Ovary (tissue), 9 donors: ENCODE measurements around the gene HMG20B. TPM values are rescaled to one million over a fixed set of nuclear protein-coding genes. Genes with fewer than 3 reads are reported as not detected.

Experiments
- DNase-seq, 5 donors: peaks; one replicate each; pipeline ENCODE4 v3.0.0-alpha.2; 2019 to 2020
- H3K27ac ChIP-seq, 2 donors: fragments of 200-600 bp; one replicate each; pipeline versions ENCODE4 v1.5.1 to v1.8.0; 2019 to 2022
- H3K27me3 ChIP-seq: fragments of 200-600 bp; one replicate; pipeline ENCODE4 v1.8.0; 2022
- H3K36me3 ChIP-seq: fragments of 200-600 bp; sonication (generic); one replicate; pipeline ENCODE4 v1.5.1; 2019
- H3K4me1 ChIP-seq: one replicate; pipeline ENCODE4 v1.8.1; 2013; ENCODE audit warnings: mild to moderate bottlenecking, moderate library complexity; ENCODE audit not compliant: insufficient read depth
- H3K4me3 ChIP-seq: fragments of 200-600 bp; sonication (generic); one replicate; pipeline ENCODE4 v1.5.1; 2017
- H3K9me3 ChIP-seq, 2 donors: fragments of 200-600 bp in 1 of 2; sonication (generic) in 1 of 2; one replicate each; pipeline versions ENCODE4 v1.5.1 to v1.8.1; 2013 to 2019; ENCODE audit warnings: mild to moderate bottlenecking in 1 of 2, moderate library complexity in 1 of 2
- CTCF ChIP-seq, 3 donors: fragments of 450-650 bp in 2 of 3; fragments of 200-600 bp in 1 of 3; IDR thresholded peaks; one replicate each; pipeline versions ENCODE4 v1.5.1 to v1.8.0; 2016 to 2022; ENCODE audit warnings: antibody characterized with exemption in 3 of 3, mild to moderate bottlenecking in 1 of 3
- EP300 ChIP-seq: sonication (generic); formaldehyde crosslinking; IDR thresholded peaks from one replicate; pipeline ENCODE4 v1.6.1; 2017; ENCODE audit warnings: antibody characterized with exemption
- POLR2A ChIP-seq: fragments of 450-650 bp; IDR thresholded peaks from one replicate; pipeline ENCODE4 v1.6.1; 2017; ENCODE audit warnings: antibody characterized with exemption, mild to moderate bottlenecking, moderate library complexity
- WGBS, 3 donors: extraction: QIAGEN DNeasy Blood & Tissue Kit in 1 of 3; methylation state at CpG; one replicate each; pipeline versions ENCODE4 v1.1.5 to v1.1.7; 2013 to 2017; 5-methylcytosine and 5-hydroxymethylcytosine counted together
- intact Hi-C, 4 donors: fragments of 100-400 bp; cut with DNase I; formaldehyde crosslinking; loops; one replicate each; pipeline versions ENCODE4 v1.11.0 to v1.15.1; 2022 to 2023
- polyA plus RNA-seq, 2 donors: library from polyadenylated mRNA; stranded (reverse); fragments of 200-250 nt in 1 of 2; fragments of 350-450 nt in 1 of 2; fragmentation: Illumina TruSeq in 1 of 2; extraction: RNeasy Lipid Tissue Mini Kit (QIAGEN cat#74804) in 1 of 2; gene quantifications; one replicate each; pipeline ENCODE4 v1.2.3, GENCODE V29; 2013 to 2014
- total RNA-seq, 7 donors: library from RNA; depleted of rRNA in 2 of 7; stranded (reverse); fragments of >200 nt in 2 of 7; fragmentation: NEBNext Ultra II Directional in 3 of 7; extraction: Animal tissue kit (Norgen Biotek cat#: 25700) in 3 of 7; gene quantifications; one replicate each; pipeline versions ENCODE4 v1.1.0 to v1.2.4, GENCODE V29; 2016 to 2023
- donor health status: DM: no; HTN: no; CAD: no; lungs with moderate emphysema.
- donor health status: DM: no; HTN: no; CAD: no.
- donor health status: Bipolar disorder and iron deficiency.
- donor health status: DM: yes; HTN: yes; CAD: no.
- donor health status: DM: no; HTN: no; CAD: no.
- donor health status: DM: yes; HTN: yes; CAD: no.

Gene HMG20B
- total and polyA plus RNA-seq, 9 donors = 33.2 to 109 (median 60.3) TPM

- Histone ChIP-seq H3K9me3 (no peaks in the 10 kb centered on the region), H3K4me1 (no peaks in the 10 kb centered on the region), H3K4me3 (no peak overlapping the region), H3K27ac (no peak overlapping the region), H3K36me3 (no peaks in the 10 kb centered on the region), H3K27me3 (no peaks in the 10 kb centered on the region)
- DNase-seq = peak in 2 of 5 donors; percentile 33 to 42
- WGBS, 3 donors = 80 to 83% (median 81%) methylated on average over 17 of the region's 17 CpGs
- intact Hi-C loops = loop anchor here in 3 of 4 donors (5.0 to 10.0 kb wide), 5 partner anchors 72 to 317 kb away; no protein-coding TSS in a partner anchor
- TF ChIP-seq CTCF (IDR thresholded peaks at IDR 0.05) (no peak), EP300 (no peak), POLR2A (no peak)
Measured at GRCh38 chr19:3619631-3620012, 46.9 kb downstream of the HMG20B start.

GRCh38 chr19:3620145-3620816 lies 47.5 kb downstream of the HMG20B start:
- 56 to 66% (median 65%) methylated on average over 19 of the region's 19 CpGs for WGBS, 3 donors
- peak in 1 of 5 donors; percentile 48 for DNase-seq
- no peak overlapping the region for H3K27ac ChIP-seq
- intact Hi-C loops = no loop called here
- H3K27me3 ChIP-seq = no peaks in the 10 kb centered on the region
- H3K4me3 ChIP-seq = no peak overlapping the region
- H3K36me3 ChIP-seq = no peaks in the 10 kb centered on the region
- H3K9me3 ChIP-seq = no peaks in the 10 kb centered on the region
- TF ChIP-seq POLR2A (no peak), CTCF (IDR thresholded peaks at IDR 0.05) (no peak), EP300 (no peak)
- no peaks in the 10 kb centered on the region for H3K4me1 ChIP-seq

GRCh38 chr19:3620817-3621547 lies 48.2 kb downstream of the HMG20B start:
- H3K27ac ChIP-seq = no peak overlapping the region
- peaks cover 3% of the 10 kb centered on the region for H3K4me1 ChIP-seq
- TF ChIP-seq POLR2A = no peak
- no peak for TF ChIP-seq CTCF (IDR thresholded peaks at IDR 0.05)
- no peak for TF ChIP-seq EP300
- no peak overlapping the region for H3K4me3 ChIP-seq
- WGBS, 3 donors = 79 to 83% (median 82%) methylated on average over 23 to 24 of the region's 24 CpGs
- intact Hi-C loops = no loop called here
- peak in 1 of 5 donors; percentile 21 for DNase-seq
- no peaks in the 10 kb centered on the region for H3K9me3 ChIP-seq
- H3K27me3 ChIP-seq = no peaks in the 10 kb centered on the region
- H3K36me3 ChIP-seq = no peaks in the 10 kb centered on the region

GRCh38 chr19:3621689-3622088 lies 48.9 kb downstream of the HMG20B start:
- H3K4me3 ChIP-seq = no peak overlapping the region
- intact Hi-C loops = no loop called here
- H3K9me3 ChIP-seq = no peaks in the 10 kb centered on the region
- no peak overlapping the region for H3K27ac ChIP-seq
- DNase-seq = no peak
- H3K4me1 ChIP-seq = peaks cover 4% of the 10 kb centered on the region
- H3K36me3 ChIP-seq = no peaks in the 10 kb centered on the region
- no peaks in the 10 kb centered on the region for H3K27me3 ChIP-seq
- WGBS, 3 donors = 86 to 92% (median 88%) methylated on average over 15 of the region's 15 CpGs
- TF ChIP-seq CTCF (IDR thresholded peaks at IDR 0.05) = no peak
- TF ChIP-seq EP300 = no peak
- no peak for TF ChIP-seq POLR2A
